H1 (cell line): Measurements from ENCODE around the gene PYCARD. TPM values are rescaled to one million over a fixed set of nuclear protein-coding genes. Genes with fewer than 3 reads are reported as not detected.
A peak's percentile ranks its signal among the peaks of the same experiment; 100 is the strongest.

Source experiments
- CTCF ChIA-PET: fragments of 300-600 bp; sonication (Branson Sonifier 250); formaldehyde crosslinking; loops from one replicate; lab custom pipeline; 2021; ENCODE audit not compliant: partially characterized antibody; lab: Charles Lee
- POLR2A ChIA-PET: fragments of 300-600 bp; sonication (Branson Sonifier 250); formaldehyde crosslinking; loops from one replicate; lab custom pipeline; 2021; ENCODE audit warnings: inconsistent platforms; ENCODE audit not compliant: partially characterized antibody; lab: Charles Lee
- DNase-seq, 2 experiments: peaks; one replicate each; pipeline versions ENCODE4 v3.0.0 to v3.0.0-alpha.2; 2010 to 2022; ENCODE audit warnings: low spot score in 2 of 2, low read depth in 1 of 2, mixed read lengths in 1 of 2
- FAIRE-seq: peaks from 2 replicates; lab custom pipeline; 2011; peaks lifted over from hg19 to GRCh38; lab: Jason Lieb, UNC
- H2AFZ ChIP-seq: 2 replicates; pipeline ENCODE4 v1.8.1; 2012; ENCODE audit warnings: low read length, inconsistent platforms
- H2AK5ac ChIP-seq: 2 replicates; pipeline ENCODE4 v1.6.1; 2013; ENCODE audit warnings: low read depth, low read length
- H2BK120ac ChIP-seq: replicated peaks from 2 replicates; pipeline ENCODE3; 2013; ENCODE audit warnings: low read depth, low read length, inconsistent platforms
- H2BK12ac ChIP-seq: 2 replicates; pipeline ENCODE4 v1.6.1; 2013; ENCODE audit warnings: low read depth, low read length
- H2BK15ac ChIP-seq: 2 replicates; pipeline ENCODE4 v1.6.1; 2013; ENCODE audit warnings: low read length
- H2BK20ac ChIP-seq: 2 replicates; pipeline ENCODE4 v1.6.1; 2013; ENCODE audit warnings: low read length
- H2BK5ac ChIP-seq: 2 replicates; pipeline ENCODE4 v1.6.1; 2013; ENCODE audit warnings: low read depth, low read length
- H3K14ac ChIP-seq: 2 replicates; pipeline ENCODE4 v1.6.1; 2013; ENCODE audit warnings: inconsistent platforms; ENCODE audit not compliant: insufficient read length
- H3K18ac ChIP-seq: 2 replicates; pipeline ENCODE4 v1.6.1; 2013; ENCODE audit warnings: low read length; ENCODE audit errors: extremely low read depth
- H3K23ac ChIP-seq: 2 replicates; pipeline ENCODE4 v1.6.1; 2013; ENCODE audit warnings: inconsistent platforms; ENCODE audit not compliant: insufficient read length
- H3K23me2 ChIP-seq: 2 replicates; pipeline ENCODE4 v1.6.1; 2013; ENCODE audit warnings: low read depth, low read length
- H3K27ac ChIP-seq: 2 replicates; pipeline ENCODE4 v1.6.1; 2011; ENCODE audit warnings: low read depth, low read length, inconsistent platforms
- H3K27me3 ChIP-seq, 4 experiments: replicated peaks in 1 of 4; 1 replicate in 1 of 4; 2 replicates in 3 of 4; pipeline versions ENCODE4 v1.6.1 to v1.8.1; 2011 to 2013; ENCODE audit warnings: low read length in 3 of 4, mild to moderate bottlenecking in 3 of 4, inconsistent platforms in 2 of 4, mixed read lengths in 2 of 4, moderate library complexity in 1 of 4; ENCODE audit not compliant: control insufficient read depth in 3 of 4, insufficient read depth in 3 of 4; ENCODE audit errors: extremely low read depth in 1 of 4
- H3K36me3 ChIP-seq, 4 experiments: 2 replicates each; pipeline versions ENCODE4 v1.6.1 to v1.8.1; 2011 to 2013; ENCODE audit warnings: mild to moderate bottlenecking in 4 of 4, low read length in 3 of 4, moderate library complexity in 2 of 4, control low read depth in 1 of 4, inconsistent platforms in 1 of 4; ENCODE audit not compliant: insufficient read depth in 4 of 4, control insufficient read depth in 2 of 4
- H3K4ac ChIP-seq: replicated peaks from 2 replicates; pipeline ENCODE3; 2013; ENCODE audit warnings: low read length, low read depth, mixed read lengths, inconsistent platforms; ENCODE audit not compliant: insufficient read length
- H3K4me1 ChIP-seq, 4 experiments: replicated peaks in 1 of 4; 1 replicate in 1 of 4; 2 replicates in 3 of 4; pipeline versions ENCODE4 v1.6.1 to v1.8.1; 2011 to 2013; ENCODE audit warnings: low read length in 3 of 4, inconsistent platforms in 2 of 4, mixed read lengths in 1 of 4; ENCODE audit not compliant: insufficient read depth in 4 of 4, control insufficient read depth in 3 of 4
- H3K4me2 ChIP-seq, 2 experiments: 2 replicates each; pipeline versions ENCODE4 v1.6.1 to v1.8.1; 2011 to 2013; ENCODE audit warnings: low read depth in 2 of 2, low read length in 2 of 2, control low read depth in 1 of 2, inconsistent platforms in 1 of 2, mild to moderate bottlenecking in 1 of 2; ENCODE audit not compliant: insufficient read depth in 1 of 2
- H3K4me3 ChIP-seq, 4 experiments: fragments of 200-600, 300-600 bp in 1 of 4; sonication (generic), shearing (Covaris generic), sonication (Bioruptor Twin) in 1 of 4; 2 replicates each; pipeline versions ENCODE4 v1.5.1 to v1.8.1; 2011 to 2016; ENCODE audit warnings: low read length in 4 of 4, low read depth in 3 of 4, control low read depth in 2 of 4, inconsistent platforms in 2 of 4, mild to moderate bottlenecking in 2 of 4, mixed read lengths in 1 of 4, moderate library complexity in 1 of 4; ENCODE audit not compliant: insufficient read depth in 2 of 4; ENCODE audit errors: extremely low read depth in 1 of 4
- H3K56ac ChIP-seq: replicated peaks from 2 replicates; pipeline ENCODE3; 2013; ENCODE audit warnings: low read depth, mild to moderate bottlenecking, mixed read lengths, low read length, inconsistent platforms; ENCODE audit not compliant: insufficient read length
- H3K79me1 ChIP-seq: 2 replicates; pipeline ENCODE4 v1.6.1; 2013; ENCODE audit warnings: low read depth, low read length, control low read depth
- H3K79me2 ChIP-seq, 2 experiments: 2 replicates each; pipeline versions ENCODE4 v1.6.1 to v1.8.1; 2012 to 2013; ENCODE audit warnings: low read length in 2 of 2, mild to moderate bottlenecking in 2 of 2, inconsistent platforms in 1 of 2; ENCODE audit not compliant: insufficient read depth in 2 of 2, control insufficient read depth in 1 of 2
- H3K9ac ChIP-seq, 4 experiments: replicated peaks in 1 of 4; 1 replicate in 1 of 4; 2 replicates in 3 of 4; pipeline versions ENCODE4 v1.6.1 to v1.8.1; 2011 to 2013; ENCODE audit warnings: low read depth in 3 of 4, low read length in 3 of 4, control low read depth in 2 of 4, mild to moderate bottlenecking in 2 of 4, moderate library complexity in 2 of 4, inconsistent platforms in 1 of 4; ENCODE audit errors: extremely low read depth in 1 of 4
- H3K9me3 ChIP-seq, 2 experiments: 2 replicates each; pipeline versions ENCODE4 v1.6.1 to v1.8.1; 2012 to 2013; ENCODE audit warnings: mild to moderate bottlenecking in 2 of 2, moderate library complexity in 2 of 2, control low read depth in 1 of 2, inconsistent platforms in 1 of 2, low read depth in 1 of 2, low read length in 1 of 2, mixed read lengths in 1 of 2; ENCODE audit not compliant: insufficient read depth in 2 of 2
- H4K20me1 ChIP-seq, 2 experiments: replicated peaks in 1 of 2; 2 replicates each; pipeline versions ENCODE3 to v1.8.1; 2011 to 2013; ENCODE audit warnings: inconsistent platforms in 2 of 2, low read length in 2 of 2, mild to moderate bottlenecking in 1 of 2; ENCODE audit not compliant: insufficient read depth in 2 of 2, control insufficient read depth in 1 of 2
- H4K5ac ChIP-seq: 2 replicates; pipeline ENCODE4 v1.6.1; 2013; ENCODE audit warnings: low read length, low read depth, mixed read lengths, inconsistent platforms; ENCODE audit not compliant: insufficient read length
- H4K8ac ChIP-seq: 2 replicates; pipeline ENCODE4 v1.8.0; 2013; ENCODE audit warnings: mild to moderate bottlenecking, moderate library complexity, low read length, inconsistent platforms; ENCODE audit not compliant: insufficient read depth; ENCODE audit errors: extremely low read depth
- H4K91ac ChIP-seq: replicated peaks from 2 replicates; pipeline ENCODE3; 2013; ENCODE audit warnings: low read length, mixed read lengths, inconsistent platforms; ENCODE audit not compliant: insufficient read length
- CEBPB ChIP-seq: IDR thresholded peaks from 2 replicates; pipeline ENCODE4 v1.6.1; 2012; ENCODE audit warnings: low read depth, low read length
- EGR1 ChIP-seq: IDR thresholded peaks from 2 replicates; pipeline ENCODE4 v1.6.1; 2011; ENCODE audit warnings: low read depth, low read length, borderline replicate concordance
- KDM5A ChIP-seq: fragments of 200-600 bp; IDR thresholded peaks from 2 replicates; pipeline ENCODE4 v1.7.1; 2012; ENCODE audit warnings: mild to moderate bottlenecking, low read length, inconsistent platforms, mixed read lengths
- POLR2A ChIP-seq, 2 experiments: IDR thresholded peaks; 1 replicate in 1 of 2; 2 replicates in 1 of 2; pipeline ENCODE4 v1.6.1; 2011; ENCODE audit warnings: low read depth in 2 of 2, low read length in 2 of 2, mild to moderate bottlenecking in 2 of 2; ENCODE audit errors: control extremely low read depth in 1 of 2
- POU5F1 ChIP-seq: IDR thresholded peaks from 2 replicates; pipeline ENCODE4 v1.6.1; 2011; ENCODE audit warnings: low read depth, mild to moderate bottlenecking, low read length, moderate library complexity
- RFX5 ChIP-seq: IDR thresholded peaks from 2 replicates; pipeline ENCODE4 v1.6.1; 2011; ENCODE audit warnings: low read depth, low read length, improper control_type of control experiment, borderline replicate concordance
- SAP30 ChIP-seq: fragments of 300-600 bp; sonication (generic); IDR thresholded peaks from 2 replicates; pipeline ENCODE4 v1.7.1; 2012; ENCODE audit warnings: low read length, moderate library complexity, mild to moderate bottlenecking, inconsistent platforms; ENCODE audit not compliant: insufficient read depth, insufficient replicate concordance
- SIN3A ChIP-seq, 2 experiments: IDR thresholded peaks in 1 of 2; conservative IDR thresholded peaks in 1 of 2; 2 replicates each; pipeline ENCODE4 v1.6.1; 2011 to 2012; ENCODE audit warnings: low read length in 2 of 2, improper control_type of control experiment in 1 of 2, low read depth in 1 of 2, mild to moderate bottlenecking in 1 of 2
- SIRT6 ChIP-seq: IDR thresholded peaks from one replicate; pipeline ENCODE4 v1.7.1; 2012; ENCODE audit warnings: low read length, inconsistent platforms
- SUZ12 ChIP-seq: fragments of 200-600 bp; sonication (generic); IDR thresholded peaks from 2 replicates; pipeline ENCODE4 v1.6.1; 2012; ENCODE audit warnings: mild to moderate bottlenecking, inconsistent platforms, low read length, moderate library complexity, mixed read lengths
- TCF12 ChIP-seq: IDR thresholded peaks from 2 replicates; pipeline ENCODE4 v1.6.1; 2011; ENCODE audit warnings: low read depth, mild to moderate bottlenecking, low read length
- YY1 ChIP-seq: IDR thresholded peaks from 2 replicates; pipeline ENCODE4 v1.6.1; 2011; ENCODE audit warnings: low read depth, mild to moderate bottlenecking, low read length
- WGBS, 2 experiments: shearing (Covaris generic) in 1 of 2; methylation state at CpG; one replicate each; pipeline versions ENCODE4 v1.1.6 to v1.1.7; 2013 to 2015; ENCODE audit warnings: low lambda C conversion rate in 2 of 2, mixed read lengths in 2 of 2, inconsistent platforms in 1 of 2, low coverage in 1 of 2, missing lambda C conversion rate in 1 of 2; ENCODE audit not compliant: insufficient replicate concordance in 2 of 2, insufficient coverage in 1 of 2, insufficient read length in 1 of 2; ENCODE audit errors: extremely low coverage in 1 of 2, missing lambda C conversion rate in 1 of 2; 5-methylcytosine and 5-hydroxymethylcytosine counted together
- polyA plus RNA-seq, 7 experiments: library from polyadenylated mRNA; depleted of rRNA in 3 of 7; stranded (reverse) in 5 of 7; unstranded in 2 of 7; fragments of >200 nt in 5 of 7; fragments of 200-250 nt in 2 of 7; gene quantifications; 1 replicate in 5 of 7; 2 replicates in 1 of 7; 4 replicates in 1 of 7; pipeline versions ENCODE4 v1.2.1 to v1.2.3, GENCODE V29; 2011 to 2013; ENCODE audit warnings: missing spikeins in 2 of 7, mixed read lengths in 2 of 7
- total RNA-seq: library from RNA; stranded (reverse); fragmentation: NEBNext Ultra II Directional; extraction: Animal tissue kit (Norgen Biotek cat#: 25700); gene quantifications from 2 replicates; pipeline ENCODE4 v1.2.1, GENCODE V29; 2021

The PYCARD gene
- total and polyA plus RNA-seq, 2 of the 8 experiments (the other 6 are each of a cell fraction or from before 2014, with no cell fraction given), result 29.9 to 77.9 TPM

GRCh38 chr16:31250782-31251384 is 48.3 kb upstream of the PYCARD start:
- Histone ChIP-seq H2AK5ac (no peak overlapping the region), H3K79me1 (no peaks in the 10 kb centered on the region), H2AFZ (no peak overlapping the region), H3K36me3 (no peaks in the 10 kb centered on the region), H3K14ac (no peak overlapping the region), H3K27ac (no peak overlapping the region), H4K20me1 (no peaks in the 10 kb centered on the region), H3K79me2 (no peaks in the 10 kb centered on the region), H3K23ac (no peak overlapping the region), H2BK15ac (0 out of 2 replicates have a peak overlapping the region, but pooled peaks have one; percentile 53), H3K56ac (no peak overlapping the region), H2BK120ac (no peak overlapping the region), H3K27me3 (peaks cover 0 to 3% (median 0%) of the 10 kb centered on the region in 4 experiments; a peak in 1 of 7 replicates), H3K23me2 (no peaks in the 10 kb centered on the region), H4K91ac (peak overlapping the region; percentile 3), H3K18ac (no peak overlapping the region), H3K4me1 (peaks cover 0 to 8% (median 2%) of the 10 kb centered on the region in 4 experiments; a peak in 5 of 7 replicates), H4K5ac (no peak overlapping the region), H2BK20ac (0 out of 2 replicates have a peak overlapping the region, but pooled peaks have one; percentile 23), H2BK12ac (peak overlapping the region; percentile 69; the same call in 1 of the 2 replicates), H3K4me3 (no peak overlapping the region), H4K8ac (no peak overlapping the region), H3K4me2 (no peak overlapping the region), H3K9me3 (no peaks in the 10 kb centered on the region), H2BK5ac (peak overlapping the region; percentile 64; the same call in 1 of the 2 replicates), H3K4ac (no peak overlapping the region), H3K9ac (no peak overlapping the region)
- FAIRE-seq (no peak), DNase-seq (no peak)
- 88% methylated on average over 7 of the region's 7 CpGs; no CpG with 5 or more reads in 1 of the 2 experiments for WGBS, 2 experiments
- ChIA-PET CTCF (interaction anchor here (1.7 kb wide), 1 partner anchor 192 kb away, joined by 5 read pairs; the partner anchor contains the start of gene ZNF843), POLR2A (interaction anchor here (0.6 kb wide), 1 partner anchor 262 kb away, joined by 4 read pairs; no protein-coding TSS in a partner anchor)
- TF ChIP-seq POU5F1 (no peak), POLR2A (IDR thresholded peaks at IDR 0.05; ENCODE audit: control extremely low read depth in 1 of 2, low read depth in 2 of 2, low read length in 2 of 2) (no peak), SAP30 (no peak), SUZ12 (no peak), KDM5A (no peak), RFX5 (no peak), TCF12 (no peak), YY1 (no peak), SIRT6 (no peak), CEBPB (no peak), SIN3A (conservative IDR thresholded peaks at IDR 0.05 in 1 of 2, IDR thresholded peaks at IDR 0.05 in 1 of 2; ENCODE audit: low read depth in 1 of 2, low read length in 2 of 2) (no peak), EGR1 (no peak)
